Stomach (tissue), 4 donors: ENCODE data around the gene GRIPAP1.

Source experiments
- CTCF ChIP-seq, 7 experiments: fragments of 450-650 bp in 4 of 7; fragments of 200-600 bp in 3 of 7; sonication (generic) in 3 of 7; IDR thresholded peaks; one replicate each; pipeline ENCODE4 v1.5.1; 2016 to 2019; ENCODE audit warnings: antibody characterized with exemption in 7 of 7, control low read depth in 2 of 7, mild to moderate bottlenecking in 1 of 7
- EP300 ChIP-seq: sonication (generic); formaldehyde crosslinking; IDR thresholded peaks from one replicate; pipeline ENCODE4 v1.6.1; 2017; ENCODE audit warnings: antibody characterized with exemption
- POLR2A ChIP-seq, 4 donors: fragments of 450-650 bp; IDR thresholded peaks; one replicate each; pipeline ENCODE4 v1.6.1; 2016; ENCODE audit warnings: antibody characterized with exemption in 4 of 4, control low read depth in 2 of 4, mild to moderate bottlenecking in 1 of 4, moderate library complexity in 1 of 4
- POLR2AphosphoS5 ChIP-seq, 3 donors: sonication (generic); formaldehyde crosslinking; IDR thresholded peaks; one replicate each; pipeline ENCODE4 v1.6.1; 2016; ENCODE audit warnings: antibody characterized with exemption in 3 of 3

GRCh38 chrX:48927123-48927522 lies 74.9 kb downstream of the GRIPAP1 start:
- TF ChIP-seq CTCF (IDR thresholded peaks at IDR 0.05) (no peak), EP300 (no peak), POLR2A (IDR thresholded peaks at IDR 0.05) (no peak), POLR2AphosphoS5 (IDR thresholded peaks at IDR 0.05) (no peak)
